ENCODE results near the gene TARBP2. TPM values are rescaled to one million over a fixed set of nuclear protein-coding genes. Genes with fewer than 3 reads are reported as not detected.

TARBP2 gene
- polyA plus RNA-seq, 1 of the 3 experiments (the other 2 are of a cell fraction), result 57.8 TPM

- Histone ChIP-seq H3K4me3 (ENCODE audit: low read depth in 2 of 2, low read length in 1 of 2) (no peak overlapping the region), H3K27ac (ENCODE audit: low read depth in 2 of 2, low read length in 1 of 2) (peak overlapping the region in 1 of 2 experiments; percentile 25; a peak in 1 of 4 replicates), H3K9me2 (no peaks in the 10 kb centered on the region), H4K20me1 (ENCODE audit: insufficient read depth) (peaks cover 51% of the 10 kb centered on the region), H2AFZ (ENCODE audit: low read depth) (no peak overlapping the region), H3K79me2 (ENCODE audit: insufficient read depth) (peaks cover 27% of the 10 kb centered on the region; the same call in 1 of the 2 replicates), H3K36me3 (replicated peaks in 1 of 2; ENCODE audit: control insufficient read depth in 1 of 2, insufficient read depth in 2 of 2, low read length in 1 of 2) (peaks cover 72% of the 10 kb centered on the region in 2 experiments), H3K9me3 (no peaks in the 10 kb centered on the region), H3K27me3 (ENCODE audit: insufficient read depth) (no peaks in the 10 kb centered on the region), H3K9ac (no peak overlapping the region), H3F3A (replicated peaks; ENCODE audit: insufficient read depth) (peaks cover 60% of the 10 kb centered on the region), H3K4me2 (no peak overlapping the region), H3K4me1 (ENCODE audit: control insufficient read depth in 1 of 2, insufficient read depth in 2 of 2, low read depth in 1 of 2, low read length in 1 of 2) (peaks cover 0 to 5% of the 10 kb centered on the region in 2 experiments; a peak in 2 of 4 replicates)
- ChIA-PET POLR2A (interaction anchor here (0.8 to 4.4 kb wide), 4 partner anchors 9 to 29 kb away, joined by 3 to 28 read pairs (median 14); partner anchors contain the start of gene TARBP2), CTCF (interaction anchor here (1.0 to 3.2 kb wide), 6 partner anchors 8 to 162 kb away, joined by 3 to 25 read pairs (median 6); partner anchors contain the start of genes AAAS and MAP3K12)
- WGBS (ENCODE audit: low lambda C conversion rate), result 85% methylated on average over 5 of the region's 9 CpGs
- no peak for TF ChIP-seq CTCF (IDR thresholded peaks at IDR 0.05)
- TF ChIP-seq PBX3 (IDR thresholded peaks at IDR 0.05), result no peak
- no peak for TF ChIP-seq NFIC (IDR thresholded peaks at IDR 0.05; ENCODE audit: borderline replicate concordance)
- TF ChIP-seq ZBTB33 (IDR thresholded peaks at IDR 0.05; ENCODE audit: borderline replicate concordance, low read depth), result 0 out of 2 replicates have a peak, but pooled peaks have one; percentile 21
- no peak for TF ChIP-seq SMC3 (IDR thresholded peaks at IDR 0.05; ENCODE audit: low read depth, low read length)
- peak; percentile 68 for TF ChIP-seq POLR2AphosphoS5 (IDR thresholded peaks at IDR 0.05; ENCODE audit: low read depth, low read length)
- TF ChIP-seq FOXJ3 (CRISPR knock-in tag; IDR thresholded peaks at IDR 0.05), result no peak
- no peak for TF ChIP-seq RAD21 (IDR thresholded peaks at IDR 0.05; ENCODE audit: low read length)
- no peak for TF ChIP-seq RCOR1 (IDR thresholded peaks at IDR 0.05; ENCODE audit: low read length)
- no peak for TF ChIP-seq USF2 (IDR thresholded peaks at IDR 0.05; ENCODE audit: borderline replicate concordance, low read depth, low read length)
- no peak for TF ChIP-seq EZH2phosphoT487 (IDR thresholded peaks at IDR 0.05; ENCODE audit: borderline replicate concordance, low read depth)
- TF ChIP-seq TCF12 (IDR thresholded peaks at IDR 0.05), result no peak
- TF ChIP-seq IRF3 (IDR thresholded peaks at IDR 0.05; ENCODE audit: low read depth, low read length), result no peak
- no peak for TF ChIP-seq RFX5 (IDR thresholded peaks at IDR 0.05; ENCODE audit: low read length)
- TF ChIP-seq MEF2A (IDR thresholded peaks at IDR 0.05; ENCODE audit: borderline replicate concordance, low read depth), result no peak
- no peak for TF ChIP-seq GABPA (IDR thresholded peaks at IDR 0.05; ENCODE audit: low read depth)
- no peak for TF ChIP-seq NRF1 (IDR thresholded peaks at IDR 0.05; ENCODE audit: low read depth, low read length)
- TF ChIP-seq SIN3A (IDR thresholded peaks at IDR 0.05; ENCODE audit: borderline replicate concordance, low read depth, low read length), result no peak
- no peak for DNase-seq
Observed at GRCh38 chr12:53483225-53483978, 17.7 kb upstream of the TARBP2 start.

All from SK-N-SH (cell line).